T-helper 9 cell (primary cell): ENCODE measurements around the gene WSCD1.

ENCODE experiments used
- DNase-seq: peaks from one replicate; pipeline ENCODE4 v3.0.0-alpha.2; 2020

Gene WSCD1

DNA sequence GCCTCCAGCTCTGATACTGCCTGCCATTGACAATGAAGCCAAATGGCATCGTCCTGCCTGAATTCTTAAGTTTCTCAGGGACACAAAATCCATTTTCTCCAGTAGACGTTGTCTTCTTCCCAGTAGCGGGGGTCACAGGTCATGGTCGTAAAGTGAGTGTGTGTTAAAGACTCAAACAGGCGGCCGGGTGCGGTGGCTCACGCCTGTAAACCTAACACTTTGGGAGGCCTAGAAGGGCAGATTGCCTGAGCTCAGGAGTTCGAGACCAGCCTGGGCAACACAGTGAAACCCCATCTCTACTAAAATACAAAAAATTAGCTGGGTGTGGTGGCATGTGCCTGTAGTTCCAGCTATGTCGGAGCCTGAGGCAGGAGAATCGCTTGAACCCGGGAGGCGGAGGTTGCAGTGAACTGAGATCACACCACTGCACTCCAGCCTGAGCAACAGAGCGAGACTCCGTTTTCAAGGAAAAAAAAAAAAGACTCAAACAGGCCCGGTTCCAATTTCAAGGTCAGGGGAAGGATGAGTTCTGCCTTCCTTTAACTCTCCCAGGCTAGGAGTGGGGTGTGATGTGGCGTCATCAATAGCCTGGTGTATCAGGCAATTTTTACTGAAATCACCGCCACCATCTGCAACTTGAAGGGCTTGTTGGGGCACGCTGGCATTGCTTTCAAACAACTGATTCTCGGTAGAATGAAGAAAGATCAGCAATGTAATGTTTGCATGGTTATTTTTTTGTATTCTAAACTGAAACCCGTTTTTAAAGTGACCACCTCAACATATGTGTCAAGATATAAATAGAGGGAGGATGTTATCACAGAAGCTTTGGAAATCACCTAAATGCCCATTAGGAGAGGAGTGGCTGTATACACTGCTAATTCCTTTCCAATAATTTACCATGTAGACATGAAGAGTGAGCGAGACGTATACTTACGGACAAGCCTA is 91.0 kb downstream of the WSCD1 start:
- no peak for DNase-seq

DNA sequence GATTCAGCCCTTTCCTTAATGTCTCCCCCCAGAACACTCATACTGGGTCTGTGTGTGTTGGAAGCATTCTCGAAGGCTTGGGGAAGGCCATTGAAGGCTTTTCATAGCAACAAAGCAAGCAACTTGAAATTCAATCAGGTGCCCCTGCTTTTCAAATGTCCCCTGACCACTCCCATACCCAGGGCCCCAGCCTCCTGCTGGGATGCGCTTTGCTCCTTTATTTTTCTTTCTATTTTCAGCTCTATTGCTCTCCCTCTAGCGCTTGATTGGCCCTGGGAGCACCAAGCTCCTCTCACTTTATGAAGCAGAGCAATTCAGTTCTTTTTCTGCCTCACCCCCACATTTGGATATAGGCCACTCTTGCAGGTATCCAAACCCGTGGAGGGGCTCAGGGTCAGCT is 92.0 kb downstream of the WSCD1 start:
- DNase-seq, result no peak

DNA sequence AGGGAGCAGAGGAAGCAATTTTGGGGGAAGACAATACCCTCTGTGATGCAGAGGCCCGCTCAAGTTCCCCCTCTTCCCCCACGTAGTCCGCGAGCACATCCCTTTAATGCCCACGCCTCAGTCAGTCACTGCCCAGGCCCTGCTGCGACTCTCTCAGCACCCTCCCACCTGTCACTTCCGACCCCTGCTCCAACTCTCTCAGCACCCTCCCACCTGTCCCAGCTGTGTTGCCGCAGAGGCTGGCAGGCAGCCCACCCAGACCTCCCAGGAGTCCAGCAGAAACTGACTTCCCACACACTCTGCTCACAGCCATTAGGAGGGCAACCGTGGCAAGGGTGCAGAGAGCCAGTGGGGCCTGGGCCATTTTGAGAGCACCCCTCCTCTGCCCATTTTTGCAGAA is 92.7 kb downstream of the WSCD1 start:
- DNase-seq, result no peak

DNA sequence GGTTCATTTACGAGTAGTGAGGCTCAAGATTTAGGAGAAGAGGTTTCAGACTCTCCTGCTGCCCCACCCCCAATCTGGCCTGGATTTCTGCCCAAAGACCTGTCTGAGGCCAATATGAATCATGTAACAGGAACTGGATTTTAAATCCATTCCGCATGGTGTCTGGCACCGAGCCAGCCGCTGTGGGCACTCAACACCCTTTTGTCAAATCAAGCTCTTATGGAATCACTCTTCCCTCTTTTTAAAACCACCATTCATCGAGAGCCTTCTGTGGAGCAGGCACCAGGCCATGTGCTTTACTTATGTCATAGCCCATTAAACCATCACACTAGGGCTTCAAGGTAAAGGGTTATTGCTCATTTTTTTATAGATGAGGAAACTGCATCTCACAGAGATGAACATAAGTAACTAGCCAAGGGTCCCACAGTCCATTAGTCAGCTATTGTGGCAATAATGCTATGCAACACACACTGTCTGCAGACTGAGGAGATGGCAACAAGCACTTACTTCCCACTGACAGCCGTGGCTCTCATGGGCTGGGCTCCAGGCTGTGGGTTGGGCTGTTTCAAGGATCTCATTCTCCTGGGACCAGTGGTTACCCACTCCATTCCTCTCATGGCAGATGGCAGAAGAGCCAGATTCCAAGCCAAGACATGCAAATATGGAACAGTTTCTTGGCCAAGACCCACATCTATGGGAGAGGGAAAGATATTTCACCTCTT is 93.6 kb downstream of the WSCD1 start:
- DNase-seq, result no peak

DNA sequence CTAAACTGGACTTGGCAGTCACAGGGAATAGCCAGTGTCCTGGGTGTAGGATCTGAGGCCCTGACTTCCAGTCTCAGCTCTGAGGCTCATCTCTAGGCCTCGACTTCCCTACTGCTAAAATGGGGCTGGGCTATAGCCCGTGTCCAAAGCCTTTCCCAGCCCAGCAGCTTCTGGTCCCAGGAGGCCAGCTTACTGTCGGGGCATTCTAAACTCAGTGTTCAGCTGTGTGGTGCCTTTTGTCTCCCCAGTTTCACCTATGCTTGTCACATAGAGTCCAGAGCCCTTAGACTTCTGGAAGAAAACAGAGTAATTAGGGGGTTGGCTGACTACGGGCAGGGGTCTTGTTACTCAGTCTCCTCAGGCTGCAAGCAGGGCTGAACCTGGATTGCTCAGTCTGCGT is 94.8 kb downstream of the WSCD1 start:
- DNase-seq, result no peak

DNA sequence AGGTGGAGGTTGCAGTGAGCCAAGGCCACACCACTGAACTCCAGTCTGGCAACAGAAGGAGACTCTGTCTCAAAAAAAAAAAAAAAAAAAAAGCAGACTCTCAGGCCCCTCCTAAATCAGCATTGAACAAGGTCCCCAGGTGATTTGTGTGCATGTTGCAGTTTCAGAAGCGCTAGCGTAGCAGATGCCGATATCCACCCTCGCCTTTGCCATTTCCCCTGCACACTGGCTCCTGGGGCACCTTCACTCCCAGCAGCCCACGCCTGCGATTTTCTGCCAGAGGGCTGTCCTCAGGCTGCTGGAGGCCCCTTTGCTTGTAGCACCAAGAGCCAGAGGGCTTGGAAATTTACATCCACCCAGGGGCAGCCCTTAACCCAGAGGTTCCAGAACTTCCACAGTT is 95.6 kb downstream of the WSCD1 start:
- DNase-seq, result no peak

DNA sequence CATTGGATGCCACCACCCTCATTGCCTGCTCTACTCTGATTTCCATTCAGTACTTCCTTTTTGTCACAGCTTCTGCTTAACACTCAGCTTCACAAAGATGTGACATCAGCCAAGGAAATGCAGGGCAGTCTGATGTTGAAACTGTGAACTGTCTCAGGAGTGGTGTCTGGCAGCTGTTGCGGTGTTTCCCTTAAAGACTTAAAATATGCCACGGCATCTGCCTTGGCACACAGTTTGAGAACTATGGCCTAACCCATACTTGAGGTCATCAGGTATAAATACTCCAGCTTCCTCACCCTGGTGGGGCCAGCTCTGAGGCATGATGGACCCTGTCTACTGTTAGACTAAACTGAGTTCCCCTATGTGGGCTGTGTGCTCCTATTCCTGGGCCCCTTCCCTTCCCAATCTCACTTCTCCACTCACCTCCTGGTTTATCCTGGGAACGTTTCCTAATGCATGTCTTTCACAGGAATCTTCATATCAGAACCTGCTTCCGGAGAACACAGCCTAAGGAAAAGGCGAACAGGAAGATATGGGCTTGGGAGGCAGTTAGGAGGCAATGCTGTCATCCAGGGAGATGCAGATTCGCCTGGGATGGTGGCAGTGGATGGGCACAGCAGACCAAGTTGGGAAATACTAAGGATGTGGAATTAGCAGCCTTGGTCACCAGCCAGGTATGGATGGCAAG is 96.5 kb downstream of the WSCD1 start:
- no peak for DNase-seq

DNA sequence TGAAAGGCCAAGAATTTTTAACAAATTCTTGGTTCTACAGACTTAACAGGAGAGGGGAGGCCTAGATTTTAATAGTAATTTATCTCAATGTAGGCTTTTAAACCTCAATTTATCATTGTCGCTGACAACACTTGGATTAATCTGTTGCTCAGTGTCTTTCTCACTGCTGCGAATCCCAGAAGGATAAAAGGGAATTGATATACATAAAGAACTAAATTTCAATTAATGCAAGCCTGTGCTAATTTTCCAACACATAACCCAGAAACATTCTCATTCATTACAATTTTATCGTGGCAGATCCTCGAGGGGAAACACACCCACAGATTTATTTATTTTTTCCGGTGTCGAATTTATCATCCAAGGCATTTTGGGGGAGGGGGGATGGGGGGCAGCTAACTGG is 98.1 kb downstream of the WSCD1 start:
- DNase-seq, result no peak

DNA sequence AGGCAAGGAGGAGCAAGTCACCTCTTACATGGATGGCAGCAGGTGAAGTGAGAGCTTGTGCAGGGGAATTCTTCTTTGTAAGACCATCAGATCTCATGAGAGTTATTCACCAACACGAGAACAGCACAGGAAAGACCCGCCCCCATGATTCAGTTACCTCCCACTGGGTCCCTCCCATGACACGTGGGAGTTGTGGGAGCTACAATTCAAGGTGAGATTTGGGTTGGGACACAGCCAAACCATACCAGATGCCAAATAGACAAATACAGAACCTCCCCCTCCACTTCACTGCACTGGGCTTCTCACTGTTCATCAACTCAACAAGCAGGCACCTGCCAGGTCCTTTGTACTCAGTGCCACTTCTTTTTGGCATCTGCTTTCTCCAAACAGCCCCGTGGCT is 100.2 kb downstream of the WSCD1 start:
- no peak for DNase-seq

DNA sequence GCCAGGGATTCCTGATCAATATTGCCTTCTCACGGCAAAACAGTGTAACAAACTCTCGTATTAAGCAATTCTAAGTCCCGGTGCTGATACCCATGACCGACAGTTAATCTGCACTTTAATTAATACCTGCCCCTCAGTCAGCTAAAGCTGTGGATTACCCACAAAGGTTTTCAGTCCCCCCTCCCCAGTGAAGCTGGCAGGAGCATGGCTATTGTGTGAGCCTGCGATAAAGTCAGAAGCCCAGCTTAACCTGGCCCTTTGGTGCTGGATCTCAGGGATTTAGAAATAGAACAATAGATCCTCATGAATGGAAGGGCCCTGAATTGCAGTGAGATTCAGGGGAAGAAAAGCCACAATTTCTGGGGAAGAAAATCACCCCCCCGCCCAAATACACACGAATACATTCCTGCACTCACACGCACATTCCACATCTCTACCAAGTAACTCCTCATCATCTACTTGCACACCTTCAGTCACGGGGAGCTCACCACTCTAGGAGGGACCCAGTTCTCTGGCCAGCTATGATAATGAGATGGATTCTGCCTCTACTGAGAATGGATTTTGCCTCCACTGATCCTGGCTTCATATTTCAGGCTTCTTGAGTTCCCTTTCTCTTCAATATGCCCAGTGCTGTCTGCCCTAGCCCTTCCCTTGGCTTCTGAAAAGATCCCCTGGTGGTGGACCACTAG is 102.6 kb downstream of the WSCD1 start:
- no peak for DNase-seq

DNA sequence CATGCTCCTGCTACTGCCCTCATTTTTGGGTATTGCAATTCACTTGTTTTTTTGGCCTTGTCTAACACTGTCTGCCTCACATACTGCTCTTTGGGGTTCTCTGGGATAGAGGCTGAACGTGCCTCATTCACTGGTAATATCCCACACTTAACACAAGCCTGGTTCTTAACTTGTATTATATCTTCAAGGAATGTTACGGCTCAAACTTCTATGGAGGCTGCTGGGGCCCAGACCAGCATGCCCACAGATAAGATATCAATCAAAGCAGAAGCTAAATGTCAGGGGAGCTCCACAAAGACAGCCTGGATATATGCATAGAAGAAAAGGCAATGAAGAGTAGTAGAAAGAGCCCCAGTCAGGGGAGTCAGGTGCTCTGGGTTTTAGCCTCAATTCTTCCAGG is 103.5 kb downstream of the WSCD1 start:
- DNase-seq, result no peak
